HG03139 (cell line): Measurements from ENCODE around the gene LGALS12.

Experiments
- ATAC-seq: cut with Tn5 transposase; IDR thresholded peaks from one replicate; pipeline ENCODE4 v1.9.1; 2021; ENCODE audit not compliant: unreplicated experiment

Gene LGALS12

GRCh38 chr11:63505857-63506528 lies at the start of gene LGALS12:
Gene LGALS12, plus strand, starts transcription at chr11:63506084. Its CDS starts 375 bp downstream, at chr11:63506459.
- no peak for ATAC-seq

GRCh38 chr11:63459586-63459985 lies 46.3 kb upstream of the LGALS12 start:
- ATAC-seq, result no peak

GRCh38 chr11:63462137-63462536 lies 43.7 kb upstream of the LGALS12 start:
- no peak for ATAC-seq

- ATAC-seq, result no peak
These were observed 35.6 kb upstream of the LGALS12 start for GRCh38 chr11:63470311-63470710.

GRCh38 chr11:63472372-63472771 lies 33.5 kb upstream of the LGALS12 start:
- ATAC-seq, result no peak

GRCh38 chr11:63476618-63477017 lies 29.3 kb upstream of the LGALS12 start:
- ATAC-seq, result no peak

GRCh38 chr11:63478896-63479295 lies 27.0 kb upstream of the LGALS12 start:
- ATAC-seq, result no peak

GRCh38 chr11:63480039-63480438 lies 25.8 kb upstream of the LGALS12 start:
- ATAC-seq, result no peak

GRCh38 chr11:63485777-63486176 lies 20.1 kb upstream of the LGALS12 start:
- no peak for ATAC-seq

- ATAC-seq, result no peak
These were observed 17.1 kb upstream of the LGALS12 start for GRCh38 chr11:63488789-63489188.

- no peak for ATAC-seq
These were observed 16.0 kb upstream of the LGALS12 start for GRCh38 chr11:63489879-63490278.

- no peak for ATAC-seq
These were observed 15.2 kb upstream of the LGALS12 start, which contains the start of gene PLAAT5 for GRCh38 chr11:63490551-63491239. Gene PLAAT5, minus strand, starts transcription at chr11:63491167. Its CDS starts 133 bp downstream, at chr11:63491034.

GRCh38 chr11:63491240-63491587 lies 14.7 kb upstream of the LGALS12 start:
- ATAC-seq, result no peak

GRCh38 chr11:63491636-63492372 lies 14.1 kb upstream of the LGALS12 start:
- no peak for ATAC-seq

GRCh38 chr11:63492441-63492840 lies 13.4 kb upstream of the LGALS12 start:
- ATAC-seq, result no peak

GRCh38 chr11:63493127-63493526 lies 12.8 kb upstream of the LGALS12 start:
- no peak for ATAC-seq

GRCh38 chr11:63494975-63495374 lies 10.9 kb upstream of the LGALS12 start:
- no peak for ATAC-seq

- ATAC-seq, result no peak
These were observed 6.0 kb upstream of the LGALS12 start for GRCh38 chr11:63499874-63500273.

- ATAC-seq, result no peak
These were observed 4.6 kb upstream of the LGALS12 start for GRCh38 chr11:63501236-63501635.

GRCh38 chr11:63502252-63502820 lies 3.5 kb upstream of the LGALS12 start:
- no peak for ATAC-seq

- no peak for ATAC-seq
These were observed 2.4 kb upstream of the LGALS12 start for GRCh38 chr11:63503492-63503891.

GRCh38 chr11:63504054-63504453 lies 1.8 kb upstream of the LGALS12 start:
- no peak for ATAC-seq
